Muscle layer of colon (tissue), 2 donors: ENCODE results near the gene BFSP1.

Experiments used
- H3K27ac ChIP-seq: one replicate; pipeline ENCODE4 v1.7.0; 2013; ENCODE audit warnings: low read depth, mild to moderate bottlenecking, low read length, moderate library complexity
- H3K27me3 ChIP-seq, 2 donors: one replicate each; pipeline ENCODE4 v1.7.0; 2013; ENCODE audit warnings: low read length in 2 of 2, mild to moderate bottlenecking in 2 of 2; ENCODE audit not compliant: insufficient read depth in 2 of 2, control insufficient read depth in 1 of 2
- H3K36me3 ChIP-seq: one replicate; pipeline ENCODE4 v1.7.0; 2013; ENCODE audit warnings: mild to moderate bottlenecking, low read length; ENCODE audit not compliant: insufficient read depth
- H3K4me1 ChIP-seq: one replicate; pipeline ENCODE4 v1.7.0; 2013; ENCODE audit warnings: mild to moderate bottlenecking, low read length; ENCODE audit not compliant: insufficient read depth
- H3K4me3 ChIP-seq, 2 donors: one replicate each; pipeline ENCODE4 v1.7.0; 2013; ENCODE audit warnings: low read length in 2 of 2, low read depth in 1 of 2, mild to moderate bottlenecking in 1 of 2, moderate library complexity in 1 of 2
- H3K9ac ChIP-seq: one replicate; pipeline ENCODE4 v1.7.0; 2013; ENCODE audit warnings: low read length
- H3K9me3 ChIP-seq: one replicate; pipeline ENCODE4 v1.7.0; 2013; ENCODE audit warnings: mild to moderate bottlenecking, low read length
- donor health status: abdominal sarcoma.
- donor health status: Adenocarcinoma of cecum.

BFSP1 gene

GRCh38 chr20:17568045-17568788, 37.0 kb upstream of the BFSP1 start:
- H3K9ac ChIP-seq, result peak overlapping the region; percentile 83
- peaks cover 28% of the 10 kb centered on the region for H3K4me1 ChIP-seq
- no peaks in the 10 kb centered on the region for H3K9me3 ChIP-seq
- no peaks in the 10 kb centered on the region for H3K36me3 ChIP-seq
- H3K27ac ChIP-seq, result peak overlapping the region; percentile 98
- H3K27me3 ChIP-seq, result no peaks in the 10 kb centered on the region
- H3K4me3 ChIP-seq, result peak overlapping the region; percentile 23 to 47

- Histone ChIP-seq H3K9me3 (no peaks in the 10 kb centered on the region), H3K36me3 (no peaks in the 10 kb centered on the region), H3K9ac (no peak overlapping the region), H3K27ac (no peak overlapping the region), H3K4me1 (peaks cover 33% of the 10 kb centered on the region), H3K4me3 (no peak overlapping the region), H3K27me3 (no peaks in the 10 kb centered on the region)
Measured at GRCh38 chr20:17566345-17566744, 35.2 kb upstream of the BFSP1 start.

GRCh38 chr20:17565169-17565845, 34.1 kb upstream of the BFSP1 start:
- Histone ChIP-seq H3K9me3 (no peaks in the 10 kb centered on the region), H3K36me3 (no peaks in the 10 kb centered on the region), H3K4me3 (no peak overlapping the region), H3K27me3 (no peaks in the 10 kb centered on the region), H3K4me1 (peaks cover 37% of the 10 kb centered on the region), H3K9ac (no peak overlapping the region), H3K27ac (peak overlapping the region; percentile 19)

- no peak overlapping the region for H3K9ac ChIP-seq
- peaks cover 54% of the 10 kb centered on the region for H3K4me1 ChIP-seq
- H3K9me3 ChIP-seq, result no peaks in the 10 kb centered on the region
- H3K36me3 ChIP-seq, result no peaks in the 10 kb centered on the region
- no peaks in the 10 kb centered on the region for H3K27me3 ChIP-seq
- peak overlapping the region; percentile 54 for H3K27ac ChIP-seq
- no peak overlapping the region for H3K4me3 ChIP-seq
Measured at GRCh38 chr20:17562804-17563305, 31.7 kb upstream of the BFSP1 start.

GRCh38 chr20:17560344-17561074, 29.3 kb upstream of the BFSP1 start:
- H3K9me3 ChIP-seq, result no peaks in the 10 kb centered on the region
- H3K27me3 ChIP-seq, result no peaks in the 10 kb centered on the region
- H3K9ac ChIP-seq, result no peak overlapping the region
- H3K4me3 ChIP-seq, result no peak overlapping the region
- peaks cover 55% of the 10 kb centered on the region for H3K4me1 ChIP-seq
- peak overlapping the region; percentile 77 for H3K27ac ChIP-seq
- H3K36me3 ChIP-seq, result no peaks in the 10 kb centered on the region

GRCh38 chr20:17559338-17559737, 28.2 kb upstream of the BFSP1 start:
- no peaks in the 10 kb centered on the region for H3K27me3 ChIP-seq
- H3K9me3 ChIP-seq, result no peaks in the 10 kb centered on the region
- no peaks in the 10 kb centered on the region for H3K36me3 ChIP-seq
- H3K9ac ChIP-seq, result peak overlapping the region; percentile 1
- peaks cover 49% of the 10 kb centered on the region for H3K4me1 ChIP-seq
- peak overlapping the region; percentile 77 for H3K27ac ChIP-seq
- H3K4me3 ChIP-seq, result no peak overlapping the region

GRCh38 chr20:17558941-17559304, 27.7 kb upstream of the BFSP1 start:
- Histone ChIP-seq H3K4me1 (peaks cover 49% of the 10 kb centered on the region), H3K9me3 (no peaks in the 10 kb centered on the region), H3K4me3 (no peak overlapping the region), H3K36me3 (no peaks in the 10 kb centered on the region), H3K27me3 (no peaks in the 10 kb centered on the region), H3K27ac (peak overlapping the region; percentile 77), H3K9ac (peak overlapping the region; percentile 1)

GRCh38 chr20:17558154-17558940, 27.2 kb upstream of the BFSP1 start:
- H3K4me1 ChIP-seq, result peaks cover 49% of the 10 kb centered on the region

GRCh38 chr20:17557675-17558006, 26.5 kb upstream of the BFSP1 start:
- Histone ChIP-seq H3K36me3 (no peaks in the 10 kb centered on the region), H3K9ac (peak overlapping the region; percentile 3), H3K4me3 (peak overlapping the region in 1 of 2 donors; percentile 15), H3K27ac (peak overlapping the region; percentile 77), H3K9me3 (no peaks in the 10 kb centered on the region), H3K27me3 (no peaks in the 10 kb centered on the region), H3K4me1 (peaks cover 45% of the 10 kb centered on the region)

More at GRCh38 chr20:17558154-17558940, 27.2 kb upstream of the BFSP1 start:
- Histone ChIP-seq H3K27me3 (no peaks in the 10 kb centered on the region), H3K9me3 (no peaks in the 10 kb centered on the region), H3K36me3 (no peaks in the 10 kb centered on the region), H3K4me3 (peak overlapping the region in 1 of 2 donors; percentile 6), H3K27ac (peak overlapping the region; percentile 77), H3K9ac (peak overlapping the region; percentile 1)

GRCh38 chr20:17556837-17557674, 25.9 kb upstream of the BFSP1 start:
- Histone ChIP-seq H3K4me1 (peaks cover 44% of the 10 kb centered on the region), H3K27ac (peak overlapping the region; percentile 77), H3K27me3 (no peaks in the 10 kb centered on the region), H3K36me3 (no peaks in the 10 kb centered on the region), H3K4me3 (peak overlapping the region in 1 of 2 donors; percentile 15), H3K9me3 (no peaks in the 10 kb centered on the region), H3K9ac (peak overlapping the region; percentile 3)
